Heart left ventricle (tissue), 16 donors: ENCODE data around the gene ETAA1. TPM values are rescaled to one million over a fixed set of nuclear protein-coding genes. Genes with fewer than 3 reads are reported as not detected.

Source experiments
- ATAC-seq, 4 donors: fragments of 200-7000 bp; cut with Tn5 transposase; one replicate each; pipeline ENCODE4 v1.9.1; 2020 to 2022; ENCODE audit warnings: moderate library complexity in 4 of 4, mild to moderate bottlenecking in 3 of 4, moderate number of reproducible peaks in 1 of 4
- DNase-seq, 5 donors: peaks; one replicate each; pipeline ENCODE4 v3.0.0-alpha.2; 2020
- H3K27ac ChIP-seq, 12 donors: fragments of 200-600 bp; sonication (generic) in 4 of 12; one replicate each; pipeline versions ENCODE4 v1.5.0 to v1.8.0; 2016 to 2022; ENCODE audit warnings: mild to moderate bottlenecking in 2 of 12
- H3K27me3 ChIP-seq, 9 donors: fragments of 200-600 bp; sonication (generic) in 2 of 9; one replicate each; pipeline versions ENCODE4 v1.5.1 to v1.8.0; 2016 to 2022; ENCODE audit warnings: mild to moderate bottlenecking in 3 of 9
- H3K36me3 ChIP-seq, 9 donors: fragments of 200-600 bp; sonication (generic) in 2 of 9; one replicate each; pipeline versions ENCODE4 v1.5.0 to v1.8.0; 2018 to 2022; ENCODE audit warnings: mild to moderate bottlenecking in 2 of 9
- H3K4me1 ChIP-seq, 12 donors: fragments of 200-600 bp; sonication (generic) in 4 of 12; one replicate each; pipeline versions ENCODE4 v1.5.0 to v1.8.0; 2016 to 2022; ENCODE audit warnings: mild to moderate bottlenecking in 3 of 12
- H3K4me3 ChIP-seq, 12 donors: fragments of 200-600 bp; sonication (generic) in 4 of 12; one replicate each; pipeline versions ENCODE4 v1.5.0 to v1.8.0; 2017 to 2022; ENCODE audit warnings: mild to moderate bottlenecking in 9 of 12, moderate library complexity in 4 of 12
- H3K9me3 ChIP-seq, 12 donors: fragments of 200-600 bp; sonication (generic) in 4 of 12; one replicate each; pipeline versions ENCODE4 v1.5.0 to v1.8.0; 2016 to 2022; ENCODE audit warnings: mild to moderate bottlenecking in 1 of 12
- POLR2A ChIP-seq, 2 donors: fragments of 450-650 bp; IDR thresholded peaks; one replicate each; pipeline ENCODE4 v1.6.1; 2017; ENCODE audit warnings: antibody characterized with exemption in 2 of 2, mild to moderate bottlenecking in 2 of 2, moderate library complexity in 2 of 2
- WGBS, 4 donors: extraction: QIAGEN DNeasy Blood & Tissue Kit in 2 of 4; methylation state at CpG; one replicate each; pipeline versions ENCODE4 v1.1.5 to v1.1.7; 2013 to 2018; 5-methylcytosine and 5-hydroxymethylcytosine counted together
- intact Hi-C, 10 donors: fragments of 100-400 bp; cut with DNase I; formaldehyde crosslinking; loops; one replicate each; pipeline versions ENCODE4 v1.11.1 to v1.14.2; 2022
- polyA plus RNA-seq, 2 donors: library from polyadenylated mRNA; stranded (reverse); fragments of 200-250 nt; gene quantifications; one replicate each; pipeline ENCODE4 v1.2.3, GENCODE V29; 2013
- total RNA-seq, 9 donors: library from RNA; depleted of rRNA in 2 of 9; stranded (reverse); fragments of >200 nt in 2 of 9; fragmentation: NEBNext Ultra II Directional in 3 of 9; extraction: Animal tissue kit (Norgen Biotek cat#: 25700) in 3 of 9; gene quantifications; one replicate each; pipeline versions ENCODE4 v1.1.0 to v1.2.4, GENCODE V29; 2016 to 2023
- TF ChIP-seq, protein P1 (sequence below), 12 donors: fragments of 200-600 bp; sonication (generic) in 4 of 12; IDR thresholded peaks; one replicate each; pipeline versions ENCODE4 v1.5.0 to v1.8.0; 2018 to 2022; ENCODE audit warnings: antibody characterized with exemption in 12 of 12, mild to moderate bottlenecking in 5 of 12
- donor health status: ischemic (EF 13 %, LVEDD 7.1; RV severe dilation, severe dysfunction).
- donor health status: healthy with polysubstance abuse.
- donor health status: DM: no; HTN: yes; CAD: no.
- donor health status: DM: no; HTN: no; CAD: no.
- donor health status: ischemic (EF 25% LVEDD 6.9; RV normal size, moderate dysfunction).
- donor health status: ischemic (EF 25% LVEDD 5.7; RV mildly dilated, moderate dysfunction).
- donor health status: healthy.
- donor health status: DM: yes; HTN: yes; CAD: no.
- donor health status: ischemic (EF 35%, LVEDD 5.7; RV mildly dilated, moderate dysfunction).
- donor health status: nonischemic (EF 11% LVEDD 7.7; RV severe dilation, severe dysfunction).
- donor health status: DM: yes; HTN: yes; CAD: no.
- donor health status: PGD.
- donor health status: ischemic (EF 29% LVEDD 5.4; RV normal size, mild dysfunction).
- donor health status: nonischemic (EF 23%, LVEDD 6.1; RV moderate dilation, normal function).

ETAA1 gene
- total and polyA plus RNA-seq, 11 donors: 4.1 to 7.8 (median 5.3) TPM

DNA sequence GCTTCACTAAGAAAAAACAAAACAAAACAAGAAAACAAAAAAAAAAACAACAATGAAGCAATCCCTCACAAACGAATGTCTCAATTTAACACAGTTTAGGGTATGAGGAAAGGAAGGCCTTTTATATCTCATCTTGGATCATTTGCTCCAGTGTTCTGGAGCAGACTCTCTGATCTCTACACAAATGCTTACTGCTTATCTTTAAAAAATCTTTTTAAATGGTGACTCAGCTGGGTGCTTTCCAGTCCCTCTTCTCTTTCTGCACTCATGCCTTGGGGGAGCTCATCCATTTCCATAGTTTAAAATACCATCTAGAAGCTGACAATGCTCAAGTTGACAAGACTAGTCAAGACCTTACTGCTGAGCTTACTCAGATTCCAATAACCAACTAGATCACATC, 56.2 kb downstream of the ETAA1 start:
- TF ChIP-seq POLR2A (IDR thresholded peaks at IDR 0.05): no peak
- TF ChIP-seq, protein P1, sequence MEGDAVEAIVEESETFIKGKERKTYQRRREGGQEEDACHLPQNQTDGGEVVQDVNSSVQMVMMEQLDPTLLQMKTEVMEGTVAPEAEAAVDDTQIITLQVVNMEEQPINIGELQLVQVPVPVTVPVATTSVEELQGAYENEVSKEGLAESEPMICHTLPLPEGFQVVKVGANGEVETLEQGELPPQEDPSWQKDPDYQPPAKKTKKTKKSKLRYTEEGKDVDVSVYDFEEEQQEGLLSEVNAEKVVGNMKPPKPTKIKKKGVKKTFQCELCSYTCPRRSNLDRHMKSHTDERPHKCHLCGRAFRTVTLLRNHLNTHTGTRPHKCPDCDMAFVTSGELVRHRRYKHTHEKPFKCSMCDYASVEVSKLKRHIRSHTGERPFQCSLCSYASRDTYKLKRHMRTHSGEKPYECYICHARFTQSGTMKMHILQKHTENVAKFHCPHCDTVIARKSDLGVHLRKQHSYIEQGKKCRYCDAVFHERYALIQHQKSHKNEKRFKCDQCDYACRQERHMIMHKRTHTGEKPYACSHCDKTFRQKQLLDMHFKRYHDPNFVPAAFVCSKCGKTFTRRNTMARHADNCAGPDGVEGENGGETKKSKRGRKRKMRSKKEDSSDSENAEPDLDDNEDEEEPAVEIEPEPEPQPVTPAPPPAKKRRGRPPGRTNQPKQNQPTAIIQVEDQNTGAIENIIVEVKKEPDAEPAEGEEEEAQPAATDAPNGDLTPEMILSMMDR (IDR thresholded peaks at IDR 0.05): no peak
- H3K27ac ChIP-seq: no peak overlapping the region
- H3K27me3 ChIP-seq: no peaks in the 10 kb centered on the region
- H3K4me1 ChIP-seq: peaks cover 0 to 7% (median 0%) of the 10 kb centered on the region in 12 donors
- no peak overlapping the region for H3K4me3 ChIP-seq
- no peaks in the 10 kb centered on the region for H3K9me3 ChIP-seq
- ATAC-seq: no peak
- intact Hi-C loops: no loop called here
- DNase-seq: no peak
- H3K36me3 ChIP-seq: no peaks in the 10 kb centered on the region
- WGBS, 4 donors: 81 to 88% (median 86%) methylated on average over 1 of the region's 1 CpG

DNA sequence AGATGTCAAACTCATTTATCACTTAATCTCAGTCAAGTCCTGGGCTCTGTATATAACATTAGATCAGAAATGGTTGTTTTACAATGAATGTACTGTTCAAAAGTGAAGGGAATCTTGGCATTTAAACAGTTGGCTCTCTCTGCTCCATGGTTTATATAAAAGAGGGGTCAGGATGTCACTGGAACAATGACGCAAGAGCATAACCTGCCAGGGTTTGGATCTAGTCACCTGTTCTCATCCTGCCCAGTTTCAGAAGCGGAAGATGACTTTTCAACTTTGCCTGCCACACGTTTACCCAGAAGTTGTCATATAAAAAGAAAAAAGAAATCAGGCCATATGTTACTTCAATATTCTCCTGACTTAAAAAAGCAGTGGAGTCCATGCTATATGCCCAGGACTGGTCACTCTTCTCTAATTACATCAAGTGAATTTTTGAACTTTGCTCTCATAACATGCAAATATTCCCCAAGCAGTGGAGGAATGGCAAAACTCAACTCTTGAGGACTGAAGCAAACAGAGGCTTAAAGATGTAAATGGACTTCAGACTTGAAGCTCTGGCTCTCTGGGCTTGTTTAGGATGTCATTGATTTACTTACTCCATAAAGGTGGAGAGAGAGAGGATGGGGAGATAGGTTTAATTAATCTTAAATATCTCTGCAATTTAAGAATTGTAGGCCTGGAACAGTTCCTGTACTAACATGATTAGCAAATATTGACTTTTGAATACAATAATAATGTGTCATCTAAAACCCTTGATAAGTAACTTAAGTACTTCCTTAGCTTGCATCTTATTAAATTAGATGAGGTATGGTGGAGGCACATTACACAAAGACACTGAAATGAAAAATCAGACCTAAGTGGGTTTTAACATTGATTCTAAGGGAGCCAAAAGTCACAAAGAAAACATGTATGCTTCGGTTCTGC, 58.3 kb downstream of the ETAA1 start:
- ATAC-seq: no peak

DNA sequence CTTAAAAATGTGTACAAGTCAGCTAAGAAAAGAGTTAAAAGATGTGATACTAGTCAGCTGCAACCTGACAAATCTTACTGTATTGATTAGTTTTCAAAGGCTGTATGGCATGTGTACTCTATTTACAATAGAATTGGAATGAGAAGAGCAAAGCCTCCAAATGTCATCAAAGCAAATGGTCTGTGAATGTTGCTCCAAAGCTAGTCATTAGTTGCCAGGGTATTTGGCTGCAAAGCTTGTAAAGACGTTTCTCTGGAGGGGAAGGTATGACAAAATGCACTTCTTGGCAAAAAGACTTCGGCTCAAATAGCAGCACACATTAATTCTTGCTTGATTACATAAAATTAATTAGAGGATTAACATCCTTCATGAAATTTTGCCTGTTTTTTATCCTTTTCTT, 59.3 kb downstream of the ETAA1 start:
- DNase-seq: no peak
- no peaks in the 10 kb centered on the region for H3K36me3 ChIP-seq

More for the DNA sequence above, 58.3 kb downstream of the ETAA1 start:
- H3K36me3 ChIP-seq: no peaks in the 10 kb centered on the region
- TF ChIP-seq POLR2A (IDR thresholded peaks at IDR 0.05): no peak
- TF ChIP-seq, protein P1 (IDR thresholded peaks at IDR 0.05): no peak
- no peak overlapping the region for H3K27ac ChIP-seq
- H3K27me3 ChIP-seq: no peaks in the 10 kb centered on the region
- 74 to 88% (median 77%) methylated on average over 4 of the region's 4 CpGs for whole genome bisulfite sequencing, 4 donors
- DNase-seq: no peak
- no peaks in the 10 kb centered on the region for H3K9me3 ChIP-seq
- intact Hi-C loops: no loop called here
- H3K4me1 ChIP-seq: no peaks in the 10 kb centered on the region
- H3K4me3 ChIP-seq: no peak overlapping the region

DNA sequence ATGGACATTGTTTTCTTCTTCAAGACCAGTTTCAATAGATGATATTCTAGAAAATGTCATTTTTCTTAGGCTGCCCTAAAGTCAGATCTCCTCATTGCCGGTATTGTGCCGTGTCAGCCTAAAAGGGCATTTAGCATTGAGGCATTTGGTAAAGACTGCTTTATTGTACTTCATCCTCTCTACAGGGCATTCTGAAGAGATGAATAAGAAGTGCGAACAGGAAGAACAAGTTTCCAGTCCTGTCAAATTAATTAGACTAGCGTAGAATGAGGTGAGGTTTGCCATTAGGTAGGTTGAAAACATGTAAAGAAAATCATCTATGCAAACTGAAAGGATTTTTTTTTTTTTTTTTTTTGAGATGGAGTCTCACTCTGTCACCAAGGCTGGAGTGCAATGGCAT, 60.6 kb downstream of the ETAA1 start:
- no peaks in the 10 kb centered on the region for H3K36me3 ChIP-seq
- ATAC-seq (no peak), DNase-seq (no peak)
- no peak overlapping the region for H3K27ac ChIP-seq
- intact Hi-C loops: no loop called here
- no peaks in the 10 kb centered on the region for H3K4me1 ChIP-seq
- no peak for TF ChIP-seq POLR2A (IDR thresholded peaks at IDR 0.05)
- TF ChIP-seq, protein P1 (IDR thresholded peaks at IDR 0.05): no peak
- WGBS, 4 donors: 68 to 88% (median 80%) methylated on average over 4 of the region's 4 CpGs
- H3K4me3 ChIP-seq: no peak overlapping the region
- H3K27me3 ChIP-seq: no peaks in the 10 kb centered on the region
- H3K9me3 ChIP-seq: no peaks in the 10 kb centered on the region

More for the DNA sequence above, 59.3 kb downstream of the ETAA1 start:
- intact Hi-C loops: no loop called here
- 58 to 63% (median 61%) methylated on average over 2 of the region's 2 CpGs for WGBS, 4 donors
- Histone ChIP-seq H3K27ac (no peak overlapping the region), H3K9me3 (no peaks in the 10 kb centered on the region), H3K4me1 (no peaks in the 10 kb centered on the region), H3K27me3 (no peaks in the 10 kb centered on the region), H3K4me3 (no peak overlapping the region)
- ATAC-seq: no peak
- TF ChIP-seq, protein P1 (IDR thresholded peaks at IDR 0.05): no peak
- no peak for TF ChIP-seq POLR2A (IDR thresholded peaks at IDR 0.05)
